Breast epithelium (tissue), 3 donors: Measurements from ENCODE around the gene GCGR.

ENCODE experiments used
- CTCF ChIP-seq, 3 donors: fragments of 450-650 bp; IDR thresholded peaks; one replicate each; pipeline ENCODE4 v1.5.1; 2016 to 2017; ENCODE audit warnings: antibody characterized with exemption in 3 of 3, mild to moderate bottlenecking in 3 of 3, moderate library complexity in 3 of 3
- POLR2A ChIP-seq: fragments of 450-650 bp; IDR thresholded peaks from one replicate; pipeline ENCODE4 v1.6.1; 2016; ENCODE audit warnings: antibody characterized with exemption, mild to moderate bottlenecking, moderate library complexity
- POLR2AphosphoS5 ChIP-seq, 3 donors: sonication (generic); formaldehyde crosslinking; IDR thresholded peaks; one replicate each; pipeline ENCODE4 v1.6.1; 2017; ENCODE audit warnings: antibody characterized with exemption in 3 of 3

GRCh38 chr17:81845361-81845760, 41.4 kb downstream of the GCGR start:
- TF ChIP-seq POLR2A (no peak), CTCF (IDR thresholded peaks at IDR 0.05) (no peak), POLR2AphosphoS5 (IDR thresholded peaks at IDR 0.05) (no peak)
